Raji (cell line): ENCODE data around the gene PAN3.

ENCODE experiments used
- POLR2A ChIP-seq: IDR thresholded peaks from 2 replicates; pipeline ENCODE4 v1.6.1; 2011; ENCODE audit warnings: low read depth, low read length, control low read depth; ENCODE audit not compliant: insufficient read depth

Gene PAN3

DNA sequence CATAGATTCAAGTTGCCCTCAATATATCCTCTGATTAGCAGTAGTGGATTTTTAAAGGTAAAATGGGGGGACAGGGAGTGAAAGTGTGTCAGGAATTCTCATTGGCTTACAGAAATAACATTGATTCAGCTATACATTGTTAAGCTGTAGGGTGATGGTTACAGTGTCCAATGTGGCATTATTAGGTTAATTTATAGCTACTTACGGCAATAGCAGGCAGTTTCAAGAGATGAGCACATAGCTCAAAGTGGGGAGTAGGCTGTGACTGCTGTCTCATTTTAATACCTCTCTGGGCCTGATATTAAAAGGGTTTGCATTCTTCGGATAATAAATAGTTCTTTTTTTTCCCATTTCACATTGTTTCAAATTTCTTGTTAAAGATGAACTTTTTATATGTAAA, 34.6 kb downstream of the PAN3 start:
- TF ChIP-seq POLR2A: no peak

DNA sequence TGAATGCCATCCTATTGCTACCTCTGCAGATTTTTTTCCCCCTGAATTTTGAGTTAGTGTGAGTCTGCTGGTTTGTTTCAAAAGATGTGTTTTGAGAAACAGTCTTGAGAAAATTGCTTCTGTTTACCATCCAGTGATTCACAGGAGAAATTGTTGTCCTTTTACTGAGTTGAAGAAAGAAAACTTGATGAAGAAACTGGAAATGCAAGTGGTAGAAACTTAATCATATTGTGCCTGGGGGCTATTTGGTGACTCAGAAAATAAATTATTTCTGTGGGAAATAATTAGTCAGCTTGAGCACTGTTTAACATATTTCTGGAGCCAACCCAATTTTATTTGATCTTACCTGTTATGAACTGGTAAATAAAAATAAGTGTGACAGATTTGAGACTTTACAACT, 35.4 kb downstream of the PAN3 start:
- TF ChIP-seq POLR2A: no peak

DNA sequence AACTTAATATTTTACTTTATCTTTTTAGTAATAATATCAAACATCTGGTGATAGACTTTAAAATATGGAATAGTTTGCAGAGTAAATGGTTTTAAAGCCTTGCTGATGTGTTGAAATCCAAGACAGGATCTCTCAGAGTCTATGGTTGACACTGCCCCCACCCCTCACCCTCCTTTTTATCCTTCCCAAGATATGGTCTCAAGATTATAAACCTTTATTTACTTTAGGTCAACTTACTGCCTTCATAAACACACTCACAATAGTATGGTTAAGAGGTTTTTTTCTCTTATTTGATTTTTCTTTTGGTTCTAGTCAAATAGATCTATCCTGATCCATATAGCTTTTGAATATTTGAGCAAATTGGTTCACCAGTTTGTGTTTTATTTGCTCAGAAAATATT, 39.0 kb downstream of the PAN3 start:
- TF ChIP-seq POLR2A: no peak

DNA sequence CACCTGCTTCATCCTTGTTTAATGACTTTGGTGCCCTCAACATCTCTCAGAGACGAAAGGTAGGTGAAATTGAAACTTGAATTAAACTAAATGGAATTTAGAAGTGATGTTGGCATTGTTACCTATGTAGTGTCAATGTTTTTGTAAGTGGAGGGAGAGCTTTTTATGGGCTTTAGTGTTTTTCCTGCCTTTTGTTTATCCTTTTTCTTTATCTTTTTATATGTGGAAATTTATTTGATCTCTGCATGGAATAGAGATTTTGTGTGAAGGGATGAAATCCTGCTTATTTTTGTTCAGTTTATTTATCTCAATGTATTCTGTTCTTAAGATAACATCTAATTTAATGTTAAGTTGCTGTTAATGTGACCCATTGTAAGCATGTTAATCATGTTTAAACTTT, 39.5 kb downstream of the PAN3 start:
- no peak for TF ChIP-seq POLR2A

- no peak for TF ChIP-seq POLR2A
Measured at GRCh38 chr13:28179974-28180373, 41.6 kb downstream of the PAN3 start.

DNA sequence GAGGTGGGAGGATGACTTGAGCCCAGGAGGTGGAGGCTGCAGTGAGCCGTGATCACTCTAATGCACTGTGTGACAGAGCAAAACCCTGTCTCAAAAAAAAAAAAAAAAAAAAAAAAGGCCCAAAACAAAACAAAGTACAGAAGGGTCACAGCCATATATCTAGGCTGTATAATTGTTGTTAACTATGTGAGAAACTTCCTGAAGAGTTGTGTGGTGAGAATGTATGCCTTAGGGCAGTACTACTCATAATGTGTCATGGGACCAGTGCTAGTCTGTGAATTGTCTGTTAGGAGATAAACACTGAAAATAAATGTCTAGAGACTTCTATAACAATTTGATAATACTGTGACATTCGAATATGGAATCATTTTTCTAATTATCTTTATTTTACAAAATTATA, 43.1 kb downstream of the PAN3 start:
- no peak for TF ChIP-seq POLR2A

- TF ChIP-seq POLR2A: no peak
Measured at GRCh38 chr13:28185256-28185655, 46.9 kb downstream of the PAN3 start.

GRCh38 chr13:28199089-28199488, 60.7 kb downstream of the PAN3 start:
- TF ChIP-seq POLR2A: no peak

DNA sequence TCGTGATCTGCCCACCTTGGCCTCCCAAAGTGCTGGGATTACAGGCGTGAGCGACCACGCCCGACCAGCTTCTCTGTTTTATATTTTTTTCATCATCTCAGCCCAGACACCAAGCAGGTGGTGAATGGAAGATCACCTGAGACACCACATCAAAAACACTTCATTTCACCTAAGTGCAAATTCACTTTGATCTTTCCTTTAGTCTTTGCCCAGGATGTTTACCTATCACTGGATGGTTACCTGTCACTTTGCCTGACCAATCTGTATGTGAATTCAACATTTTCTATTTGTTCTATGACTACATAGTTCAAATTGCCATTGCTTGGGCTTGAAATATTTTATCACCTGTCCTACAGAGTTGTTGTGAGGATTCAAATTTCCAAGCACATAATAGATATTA, 65.7 kb downstream of the PAN3 start:
- TF ChIP-seq POLR2A: no peak

DNA sequence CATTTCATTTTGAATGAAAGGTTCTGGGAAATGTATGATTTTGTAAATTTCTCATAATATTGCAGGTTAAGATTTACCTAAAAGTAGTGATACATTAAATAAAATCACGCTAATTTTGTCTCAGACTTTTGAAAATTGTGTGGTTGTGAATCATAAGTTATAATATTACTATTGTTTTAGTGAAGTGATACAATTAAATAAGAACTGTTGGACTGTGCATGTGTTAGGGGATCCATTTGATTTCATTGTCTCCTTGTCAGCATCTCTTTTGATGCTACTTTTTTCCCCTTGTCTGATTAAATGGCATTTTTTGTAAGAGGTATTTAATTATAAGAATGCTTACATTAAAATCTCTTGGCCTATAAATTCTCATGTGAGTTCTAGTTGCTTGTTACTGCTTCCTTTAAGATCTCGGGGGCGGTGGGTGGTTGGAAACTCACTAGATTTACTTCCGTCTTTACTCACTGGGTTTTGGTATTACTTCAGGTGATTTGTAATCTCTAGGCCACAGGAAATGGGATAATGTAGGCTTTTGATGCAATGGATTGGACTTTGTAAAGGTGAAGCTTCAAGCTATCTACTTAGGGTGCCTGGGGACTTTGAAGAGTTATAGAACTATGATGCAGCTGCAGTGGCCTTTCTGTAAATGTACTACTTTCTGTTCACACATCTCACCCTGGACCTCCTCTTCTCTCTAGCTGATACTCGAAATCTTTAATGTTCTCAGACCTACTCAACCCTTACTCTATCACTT, 66.5 kb downstream of the PAN3 start:
- no peak for TF ChIP-seq POLR2A

DNA sequence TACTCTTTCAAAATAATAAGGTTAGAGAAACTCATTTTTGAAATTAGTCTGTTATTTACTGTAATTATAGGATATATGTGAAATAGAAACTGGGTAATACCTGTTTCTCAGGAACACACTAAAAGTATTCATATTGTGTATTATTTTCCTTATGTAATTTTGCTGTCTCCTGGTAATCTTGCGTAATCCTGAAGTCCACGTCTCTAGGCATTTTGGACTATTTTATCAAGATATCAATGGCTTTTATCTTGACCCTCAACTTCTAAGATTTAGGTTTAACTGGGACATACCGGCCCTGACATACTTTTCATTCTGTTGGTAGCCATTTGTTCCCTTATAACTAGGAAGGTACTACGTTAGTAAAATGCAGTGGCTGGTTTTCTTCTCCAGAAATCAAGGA, 80.3 kb downstream of the PAN3 start:
- TF ChIP-seq POLR2A: no peak

- no peak for TF ChIP-seq POLR2A
Measured at GRCh38 chr13:28219408-28220099, 81.2 kb downstream of the PAN3 start.

- TF ChIP-seq POLR2A: no peak
Measured at GRCh38 chr13:28220166-28220565, 81.8 kb downstream of the PAN3 start.

DNA sequence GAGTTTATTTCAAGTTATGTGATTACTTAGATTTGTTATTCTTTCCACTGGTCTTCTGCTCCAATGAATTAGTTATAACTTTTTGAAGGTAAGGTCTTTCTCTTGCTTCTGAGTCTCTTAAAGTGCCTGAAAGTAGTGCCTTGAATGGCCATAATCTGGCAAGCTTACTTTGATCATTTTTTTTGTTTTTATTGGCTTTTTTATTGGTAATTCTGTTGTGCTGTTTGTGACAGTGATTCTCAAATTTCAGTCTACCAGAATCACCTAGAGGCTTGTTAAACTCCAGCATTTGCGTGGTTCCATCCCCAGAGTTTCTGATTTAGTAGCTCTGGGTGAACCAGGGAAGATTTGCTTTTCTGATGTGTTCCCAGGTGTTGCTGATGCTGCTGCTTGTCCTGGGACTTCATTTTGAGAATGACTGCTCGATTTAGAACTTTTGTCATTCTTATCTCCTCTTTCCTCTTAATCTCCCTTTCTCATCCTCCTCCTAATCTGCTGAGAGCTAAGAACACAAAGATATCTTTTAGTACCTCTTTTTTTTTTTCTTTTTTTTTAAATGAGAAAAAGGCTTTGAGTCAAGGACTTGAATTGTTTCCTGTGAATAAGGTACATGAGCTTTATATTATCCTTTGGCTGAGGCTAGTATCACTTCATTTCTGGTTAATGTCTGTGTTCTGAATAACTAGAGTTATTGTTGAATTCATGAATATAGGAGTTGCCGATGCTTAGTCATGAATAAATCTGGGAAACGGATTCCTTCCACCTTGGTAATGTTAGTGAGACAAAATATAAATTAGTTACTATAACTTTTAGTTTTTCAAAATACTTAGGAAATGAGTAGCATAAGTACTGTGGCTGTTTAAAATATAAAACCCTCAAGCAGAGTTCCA, 91.4 kb downstream of the PAN3 start:
- no peak for TF ChIP-seq POLR2A

DNA sequence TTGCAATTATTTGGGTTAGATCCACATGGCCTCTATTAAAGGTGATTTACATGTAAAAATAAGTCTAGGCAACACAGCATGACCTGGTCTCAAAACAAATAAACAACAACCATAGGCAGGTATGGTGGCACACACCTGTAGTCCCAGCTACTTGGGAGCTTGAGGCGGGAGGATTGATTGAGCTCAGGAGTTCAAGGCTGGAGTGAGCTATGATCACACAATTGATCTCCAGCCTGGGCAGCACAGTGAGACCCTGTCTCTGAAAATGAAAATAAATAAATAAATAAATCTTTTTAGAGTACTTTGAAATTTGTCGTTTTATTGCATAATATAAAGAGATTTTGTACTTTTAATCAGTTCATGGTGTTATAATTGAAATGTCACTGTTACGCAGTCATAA, 93.3 kb downstream of the PAN3 start:
- no peak for TF ChIP-seq POLR2A

- no peak for TF ChIP-seq POLR2A
Measured at GRCh38 chr13:28237944-28238343, 99.6 kb downstream of the PAN3 start.
